DMS114 treated with DMSO at 0.1 percent for 48 hours (cell line): ENCODE data around the gene CRIP1.

Source experiments
- DNase-seq: peaks from one replicate; lab custom pipeline; 2025; ENCODE audit not compliant: unreplicated experiment; lab: John Stamatoyannopoulos, UW

The CRIP1 gene

DNA sequence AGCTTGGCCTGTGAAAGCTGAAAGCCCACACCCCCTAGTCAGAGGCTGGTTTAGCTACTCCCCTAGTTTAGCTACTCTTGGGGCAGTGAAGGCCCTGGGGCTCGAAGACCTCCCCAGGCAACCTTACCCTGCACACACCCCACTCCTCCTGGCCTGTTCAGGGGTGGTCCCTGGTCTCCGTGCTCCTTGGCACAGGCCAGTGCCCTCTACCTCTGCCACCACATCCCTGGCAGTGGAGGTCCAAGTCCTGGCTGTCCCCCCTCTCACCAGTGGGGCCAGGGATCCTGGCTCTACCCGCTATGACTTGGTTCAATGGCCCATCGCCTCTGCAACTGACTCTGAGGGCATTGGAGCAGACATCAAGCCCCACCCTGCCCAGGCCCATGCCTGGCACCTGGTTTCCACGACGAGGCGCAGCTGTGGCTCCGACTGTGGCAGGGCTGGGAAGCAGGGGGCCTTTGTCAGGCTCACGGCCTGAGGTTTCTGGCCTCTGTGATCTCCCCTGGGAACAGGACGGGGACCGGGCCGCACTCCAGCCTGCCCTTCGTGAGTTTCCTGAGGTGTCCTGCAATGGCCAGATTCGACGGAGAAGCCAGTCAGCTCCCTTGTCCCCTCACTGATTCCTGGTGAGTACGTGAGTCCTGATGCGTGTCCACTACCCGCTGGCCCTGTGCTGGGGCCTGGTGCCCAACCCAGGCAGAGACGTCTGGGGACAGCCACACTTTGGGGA lies 45.4 kb downstream of the CRIP1 start:
- no peak for DNase-seq

- DNase-seq, result peak; percentile 37
Observed at GRCh38 chr14:105532735-105533141, 46.1 kb downstream of the CRIP1 start.

GRCh38 chr14:105533391-105533790 lies 46.7 kb downstream of the CRIP1 start:
- DNase-seq, result no peak

DNA sequence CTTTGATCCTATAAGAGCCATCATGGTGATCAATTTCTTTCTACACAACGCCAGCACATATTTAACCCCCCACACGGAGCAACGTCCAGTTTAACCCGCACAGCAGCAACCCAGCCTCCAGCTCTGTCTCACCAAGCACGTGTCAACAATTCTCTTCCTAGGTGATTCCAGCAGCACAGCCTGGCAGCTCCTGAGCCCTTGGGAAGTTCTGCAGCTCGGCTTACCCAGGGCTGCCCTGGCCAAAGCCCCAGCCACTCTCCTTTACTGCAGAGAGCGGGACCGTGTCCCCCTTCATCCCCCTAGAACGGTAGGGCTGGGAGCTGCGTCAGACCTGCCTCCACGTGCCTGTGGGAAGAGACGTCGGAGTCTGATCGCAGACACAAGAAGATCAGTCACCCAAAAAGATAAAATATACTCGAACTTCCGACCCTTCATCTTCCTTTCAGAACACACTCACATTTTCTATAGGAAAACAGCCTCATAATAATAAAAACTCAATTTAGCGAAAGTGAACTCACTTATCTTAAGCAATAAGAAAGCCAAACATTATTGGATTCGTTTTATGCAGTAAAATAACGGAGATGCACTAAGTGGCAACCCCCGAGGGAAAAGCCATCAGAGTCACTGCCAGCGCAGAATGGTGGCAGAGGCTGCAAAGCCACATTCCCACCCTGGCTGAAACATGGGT lies 47.3 kb downstream of the CRIP1 start:
- DNase-seq, result no peak

DNA sequence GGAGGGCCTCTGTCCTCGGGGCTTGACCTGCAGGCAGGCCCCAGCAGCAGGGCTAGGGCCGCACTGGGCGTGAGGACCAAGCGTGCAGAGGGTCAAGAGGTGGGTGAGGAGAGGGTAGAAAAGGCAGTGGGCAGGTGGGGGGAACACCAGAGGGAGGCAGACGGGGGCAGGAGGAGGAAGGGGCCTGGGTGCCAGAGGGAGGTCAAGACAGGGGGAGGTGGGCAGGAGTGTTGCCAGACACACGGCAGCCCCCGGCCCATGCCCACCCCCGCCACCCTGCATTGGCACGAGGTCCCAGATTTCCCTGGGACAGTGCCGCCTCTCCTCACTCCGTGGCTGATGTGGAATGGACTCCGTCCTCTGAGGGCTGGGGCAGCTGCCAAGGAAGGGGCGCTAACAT lies 47.9 kb downstream of the CRIP1 start:
- DNase-seq, result no peak

- no peak for DNase-seq
Observed at GRCh38 chr14:105536051-105536450, 49.4 kb downstream of the CRIP1 start.

- no peak for DNase-seq
Observed at GRCh38 chr14:105536691-105537579, 50.2 kb downstream of the CRIP1 start.

- no peak for DNase-seq
Observed at GRCh38 chr14:105537580-105538474, 51.1 kb downstream of the CRIP1 start.
